ENCODE measurements around the gene SLC12A8.

Gene SLC12A8

GRCh38 chr3:125189378-125190165 is 23.0 kb downstream of the SLC12A8 start:
- Histone ChIP-seq H3K4me1 (ENCODE audit: control insufficient read depth, insufficient read depth, low read length, poor library complexity, severe bottlenecking) (no peaks in the 10 kb centered on the region), H3K9me3 (ENCODE audit: control insufficient read depth, low read length) (no peaks in the 10 kb centered on the region), H3K36me3 (ENCODE audit: control insufficient read depth, insufficient read depth, low read length) (no peaks in the 10 kb centered on the region), H3K27me3 (replicated peaks; ENCODE audit: control insufficient read depth, insufficient read depth, low read length, poor library complexity, severe bottlenecking) (no peaks in the 10 kb centered on the region), H3K4me3 (ENCODE audit: insufficient read depth, low read depth, low read length, poor library complexity, severe bottlenecking) (no peak overlapping the region), H3K27ac (ENCODE audit: insufficient read depth, low read length, poor library complexity, severe bottlenecking) (no peak overlapping the region)
- no peak for DNase-seq

GRCh38 chr3:125188955-125189354 is 23.6 kb downstream of the SLC12A8 start:
- H3K4me1 ChIP-seq (ENCODE audit: control insufficient read depth, insufficient read depth, low read length, poor library complexity, severe bottlenecking): no peaks in the 10 kb centered on the region
- no peak overlapping the region for H3K4me3 ChIP-seq (ENCODE audit: insufficient read depth, low read depth, low read length, poor library complexity, severe bottlenecking)
- H3K27ac ChIP-seq (ENCODE audit: insufficient read depth, low read length, poor library complexity, severe bottlenecking): no peak overlapping the region
- no peaks in the 10 kb centered on the region for H3K27me3 ChIP-seq (replicated peaks; ENCODE audit: control insufficient read depth, insufficient read depth, low read length, poor library complexity, severe bottlenecking)
- DNase-seq: no peak
- H3K9me3 ChIP-seq (ENCODE audit: control insufficient read depth, low read length): no peaks in the 10 kb centered on the region
- no peaks in the 10 kb centered on the region for H3K36me3 ChIP-seq (ENCODE audit: control insufficient read depth, insufficient read depth, low read length)

- Histone ChIP-seq H3K9me3 (ENCODE audit: control insufficient read depth, low read length) (no peaks in the 10 kb centered on the region), H3K36me3 (ENCODE audit: control insufficient read depth, insufficient read depth, low read length) (no peaks in the 10 kb centered on the region), H3K4me3 (ENCODE audit: insufficient read depth, low read depth, low read length, poor library complexity, severe bottlenecking) (no peak overlapping the region), H3K4me1 (ENCODE audit: control insufficient read depth, insufficient read depth, low read length, poor library complexity, severe bottlenecking) (no peaks in the 10 kb centered on the region), H3K27ac (ENCODE audit: insufficient read depth, low read length, poor library complexity, severe bottlenecking) (no peak overlapping the region), H3K27me3 (replicated peaks; ENCODE audit: control insufficient read depth, insufficient read depth, low read length, poor library complexity, severe bottlenecking) (no peaks in the 10 kb centered on the region)
- no peak for DNase-seq
Observed at GRCh38 chr3:125187599-125187910, 25.0 kb downstream of the SLC12A8 start.

GRCh38 chr3:125186800-125187598 is 25.5 kb downstream of the SLC12A8 start:
- Histone ChIP-seq H3K4me1 (ENCODE audit: control insufficient read depth, insufficient read depth, low read length, poor library complexity, severe bottlenecking) (no peaks in the 10 kb centered on the region), H3K27me3 (replicated peaks; ENCODE audit: control insufficient read depth, insufficient read depth, low read length, poor library complexity, severe bottlenecking) (no peaks in the 10 kb centered on the region), H3K27ac (ENCODE audit: insufficient read depth, low read length, poor library complexity, severe bottlenecking) (no peak overlapping the region), H3K9me3 (ENCODE audit: control insufficient read depth, low read length) (no peaks in the 10 kb centered on the region), H3K4me3 (ENCODE audit: insufficient read depth, low read depth, low read length, poor library complexity, severe bottlenecking) (no peak overlapping the region), H3K36me3 (ENCODE audit: control insufficient read depth, insufficient read depth, low read length) (no peaks in the 10 kb centered on the region)
- no peak for DNase-seq

- Histone ChIP-seq H3K9me3 (ENCODE audit: control insufficient read depth, low read length) (no peaks in the 10 kb centered on the region), H3K27me3 (replicated peaks; ENCODE audit: control insufficient read depth, insufficient read depth, low read length, poor library complexity, severe bottlenecking) (no peaks in the 10 kb centered on the region), H3K36me3 (ENCODE audit: control insufficient read depth, insufficient read depth, low read length) (no peaks in the 10 kb centered on the region), H3K4me3 (ENCODE audit: insufficient read depth, low read depth, low read length, poor library complexity, severe bottlenecking) (no peak overlapping the region), H3K4me1 (ENCODE audit: control insufficient read depth, insufficient read depth, low read length, poor library complexity, severe bottlenecking) (no peaks in the 10 kb centered on the region), H3K27ac (ENCODE audit: insufficient read depth, low read length, poor library complexity, severe bottlenecking) (no peak overlapping the region)
- DNase-seq: no peak
Observed at GRCh38 chr3:125186261-125186787, 26.2 kb downstream of the SLC12A8 start.

GRCh38 chr3:125185805-125186204 is 26.7 kb downstream of the SLC12A8 start:
- H3K27ac ChIP-seq (ENCODE audit: insufficient read depth, low read length, poor library complexity, severe bottlenecking): no peak overlapping the region

GRCh38 chr3:125179884-125180240 is 32.7 kb downstream of the SLC12A8 start:
- no peak overlapping the region for H3K4me3 ChIP-seq (ENCODE audit: insufficient read depth, low read depth, low read length, poor library complexity, severe bottlenecking)
- no peaks in the 10 kb centered on the region for H3K4me1 ChIP-seq (ENCODE audit: control insufficient read depth, insufficient read depth, low read length, poor library complexity, severe bottlenecking)
- H3K9me3 ChIP-seq (ENCODE audit: control insufficient read depth, low read length): no peaks in the 10 kb centered on the region
- H3K27ac ChIP-seq (ENCODE audit: insufficient read depth, low read length, poor library complexity, severe bottlenecking): no peak overlapping the region
- H3K36me3 ChIP-seq (ENCODE audit: control insufficient read depth, insufficient read depth, low read length): no peaks in the 10 kb centered on the region
- no peaks in the 10 kb centered on the region for H3K27me3 ChIP-seq (replicated peaks; ENCODE audit: control insufficient read depth, insufficient read depth, low read length, poor library complexity, severe bottlenecking)
- no peak for DNase-seq

More at GRCh38 chr3:125185805-125186204, 26.7 kb downstream of the SLC12A8 start:
- no peaks in the 10 kb centered on the region for H3K36me3 ChIP-seq (ENCODE audit: control insufficient read depth, insufficient read depth, low read length)
- no peaks in the 10 kb centered on the region for H3K9me3 ChIP-seq (ENCODE audit: control insufficient read depth, low read length)
- no peak for DNase-seq
- no peak overlapping the region for H3K4me3 ChIP-seq (ENCODE audit: insufficient read depth, low read depth, low read length, poor library complexity, severe bottlenecking)
- no peaks in the 10 kb centered on the region for H3K27me3 ChIP-seq (replicated peaks; ENCODE audit: control insufficient read depth, insufficient read depth, low read length, poor library complexity, severe bottlenecking)
- H3K4me1 ChIP-seq (ENCODE audit: control insufficient read depth, insufficient read depth, low read length, poor library complexity, severe bottlenecking): no peaks in the 10 kb centered on the region

GRCh38 chr3:125179143-125179883 is 33.2 kb downstream of the SLC12A8 start:
- Histone ChIP-seq H3K36me3 (ENCODE audit: control insufficient read depth, insufficient read depth, low read length) (no peaks in the 10 kb centered on the region), H3K9me3 (ENCODE audit: control insufficient read depth, low read length) (no peaks in the 10 kb centered on the region), H3K27ac (ENCODE audit: insufficient read depth, low read length, poor library complexity, severe bottlenecking) (no peak overlapping the region), H3K4me3 (ENCODE audit: insufficient read depth, low read depth, low read length, poor library complexity, severe bottlenecking) (no peak overlapping the region), H3K27me3 (replicated peaks; ENCODE audit: control insufficient read depth, insufficient read depth, low read length, poor library complexity, severe bottlenecking) (no peaks in the 10 kb centered on the region), H3K4me1 (ENCODE audit: control insufficient read depth, insufficient read depth, low read length, poor library complexity, severe bottlenecking) (no peaks in the 10 kb centered on the region)
- no peak for DNase-seq

- no peak for DNase-seq
- Histone ChIP-seq H3K27ac (ENCODE audit: insufficient read depth, low read length, poor library complexity, severe bottlenecking) (no peak overlapping the region), H3K4me3 (ENCODE audit: insufficient read depth, low read depth, low read length, poor library complexity, severe bottlenecking) (no peak overlapping the region), H3K4me1 (ENCODE audit: control insufficient read depth, insufficient read depth, low read length, poor library complexity, severe bottlenecking) (no peaks in the 10 kb centered on the region), H3K36me3 (ENCODE audit: control insufficient read depth, insufficient read depth, low read length) (no peaks in the 10 kb centered on the region), H3K9me3 (ENCODE audit: control insufficient read depth, low read length) (no peaks in the 10 kb centered on the region), H3K27me3 (replicated peaks; ENCODE audit: control insufficient read depth, insufficient read depth, low read length, poor library complexity, severe bottlenecking) (no peaks in the 10 kb centered on the region)
Observed at GRCh38 chr3:125177746-125178145, 34.8 kb downstream of the SLC12A8 start.

All from effector memory CD4-positive, alpha-beta T cell (primary cell).